ENCODE results near the gene PIGL.

- TF ChIP-seq CTCF (IDR thresholded peaks at IDR 0.05) (no peak), POLR2A (IDR thresholded peaks at IDR 0.05) (no peak)
Measured at GRCh38 chr17:16215965-16216316, 1.1 kb upstream of the PIGL start.

All from uterus (tissue), 2 donors.